Endothelial cell of umbilical vein (primary cell): ENCODE measurements around the gene MMD. TPM values are rescaled to one million over a fixed set of nuclear protein-coding genes. Genes with fewer than 3 reads are reported as not detected.

ENCODE experiments used
- BruUV-seq: library from RNA; stranded (reverse); fragments of 400-500 nt; replicated peaks from 2 replicates; lab custom pipeline; 2021; lab: Mats Ljungman, UMichigan
- CTCF ChIA-PET: fragments of 300-600, 350-600 bp; sonication (Branson Sonifier 250); formaldehyde crosslinking; loops from one replicate; lab custom pipeline; 2021; ENCODE audit warnings: antibody characterized with exemption, inconsistent platforms; lab: Charles Lee
- POLR2A ChIA-PET: fragments of 300-600, 350-600 bp; sonication (Branson Sonifier 250); formaldehyde crosslinking; loops from one replicate; lab custom pipeline; 2021; ENCODE audit warnings: antibody characterized with exemption, inconsistent platforms; lab: Charles Lee
- DNase-seq: peaks from one replicate; pipeline ENCODE4 v3.0.0-alpha.2; 2011; ENCODE audit warnings: low read depth, low spot score
- FAIRE-seq: peaks from 2 replicates; lab custom pipeline; 2011; peaks lifted over from hg19 to GRCh38; lab: Jason Lieb, UNC
- H2AFZ ChIP-seq: 2 replicates; pipeline ENCODE4 v1.6.0; 2012; ENCODE audit warnings: low read depth, low read length, control low read depth, inconsistent platforms
- H3K27ac ChIP-seq: 2 replicates; pipeline ENCODE4 v1.5.1; 2011; ENCODE audit warnings: low read depth, mild to moderate bottlenecking, control low read depth, low read length, moderate library complexity; ENCODE audit not compliant: insufficient read depth
- H3K27me3 ChIP-seq, 2 experiments: 2 replicates each; pipeline versions ENCODE4 v1.6.0 to v1.6.1; 2011; ENCODE audit warnings: low read length in 2 of 2, mixed read lengths in 1 of 2; ENCODE audit not compliant: control insufficient read depth in 2 of 2, insufficient read depth in 2 of 2
- H3K36me3 ChIP-seq, 2 experiments: 2 replicates in 1 of 2; 3 replicates in 1 of 2; pipeline ENCODE4 v1.5.1; 2011; ENCODE audit warnings: low read length in 2 of 2, mild to moderate bottlenecking in 1 of 2, moderate library complexity in 1 of 2; ENCODE audit not compliant: control insufficient read depth in 2 of 2, insufficient read depth in 2 of 2; ENCODE audit errors: extremely low read depth in 1 of 2
- H3K4me1 ChIP-seq: 3 replicates; pipeline ENCODE4 v1.5.1; 2011; ENCODE audit warnings: mild to moderate bottlenecking, low read length; ENCODE audit not compliant: control insufficient read depth, insufficient read depth; ENCODE audit errors: extremely low read depth
- H3K4me2 ChIP-seq: 2 replicates; pipeline ENCODE4 v1.6.1; 2011; ENCODE audit warnings: low read length, control low read depth, mixed read lengths; ENCODE audit not compliant: insufficient read depth
- H3K4me3 ChIP-seq, 3 experiments: fragments of 200-600 bp in 1 of 3; sonication (generic), shearing (Covaris generic) in 1 of 3; replicated peaks in 1 of 3; 2 replicates each; pipeline ENCODE4 v1.5.1; 2011 to 2016; ENCODE audit warnings: control low read depth in 3 of 3, low read length in 3 of 3, mild to moderate bottlenecking in 2 of 3, inconsistent platforms in 1 of 3, low read depth in 1 of 3, moderate library complexity in 1 of 3; ENCODE audit not compliant: insufficient read depth in 1 of 3
- H3K79me2 ChIP-seq: 2 replicates; pipeline ENCODE4 v1.6.0; 2012; ENCODE audit warnings: low read length, inconsistent platforms; ENCODE audit not compliant: control insufficient read depth, insufficient read depth
- H3K9ac ChIP-seq: replicated peaks from 2 replicates; pipeline ENCODE3; 2011; ENCODE audit warnings: low read length, control low read depth; ENCODE audit not compliant: insufficient read depth; ENCODE audit errors: extremely low read depth
- H3K9me1 ChIP-seq: replicated peaks from 3 replicates; pipeline ENCODE4 v1.6.0; 2011; ENCODE audit warnings: mild to moderate bottlenecking, low read length; ENCODE audit not compliant: control insufficient read depth, insufficient read depth; ENCODE audit errors: extremely low read depth
- H3K9me3 ChIP-seq: replicated peaks from 2 replicates; pipeline ENCODE4 v1.5.1; 2012; ENCODE audit warnings: low read length, inconsistent platforms; ENCODE audit not compliant: control insufficient read depth, insufficient read depth
- H4K20me1 ChIP-seq: replicated peaks from 2 replicates; pipeline ENCODE3; 2011; ENCODE audit warnings: mild to moderate bottlenecking, low read length; ENCODE audit not compliant: control insufficient read depth, insufficient read depth; ENCODE audit errors: extremely low read depth
- CTCF ChIP-seq, 2 donors: IDR thresholded peaks; 1 replicate in 1 of 2; 2 replicates in 1 of 2; pipeline ENCODE4 v1.5.1; 2011; ENCODE audit warnings: low read length in 2 of 2, mild to moderate bottlenecking in 2 of 2, moderate library complexity in 2 of 2, control low read depth in 1 of 2, inconsistent platforms in 1 of 2, low read depth in 1 of 2; ENCODE audit not compliant: insufficient read depth in 1 of 2; ENCODE audit errors: extremely low read depth in 1 of 2
- EZH2 ChIP-seq: IDR thresholded peaks from 2 replicates; pipeline ENCODE4 v1.6.1; 2012; ENCODE audit warnings: borderline replicate concordance, low read depth, mild to moderate bottlenecking, moderate library complexity, low read length, inconsistent platforms; ENCODE audit not compliant: severe bottlenecking
- FOS ChIP-seq: IDR thresholded peaks from 2 replicates; pipeline ENCODE4 v1.6.1; 2011; ENCODE audit warnings: mild to moderate bottlenecking, low read length, moderate library complexity, borderline replicate concordance; ENCODE audit not compliant: insufficient read depth
- GATA2 ChIP-seq: IDR thresholded peaks from 2 replicates; pipeline ENCODE4 v1.7.0; 2011; ENCODE audit warnings: low read depth, mild to moderate bottlenecking, moderate library complexity, mixed read lengths, low read length; ENCODE audit not compliant: insufficient read length, insufficient read depth
- JUN ChIP-seq: IDR thresholded peaks from 2 replicates; pipeline ENCODE4 v1.6.1; 2011; ENCODE audit warnings: borderline replicate concordance, low read depth; ENCODE audit not compliant: insufficient read length, insufficient read depth
- MYC ChIP-seq: IDR thresholded peaks from one replicate; pipeline ENCODE4 v1.6.1; 2011; ENCODE audit warnings: mild to moderate bottlenecking, low read depth, low read length
- POLR2A ChIP-seq: IDR thresholded peaks from 2 replicates; pipeline ENCODE4 v1.6.1; 2012; ENCODE audit warnings: low read depth, mild to moderate bottlenecking, control low read depth, low read length
- POLR2AphosphoS5 ChIP-seq: IDR thresholded peaks from 2 replicates; pipeline ENCODE4 v1.6.1; 2012; ENCODE audit warnings: low read depth, mild to moderate bottlenecking, control low read depth, low read length, moderate library complexity; ENCODE audit not compliant: insufficient read depth
- dilution Hi-C: fragments of 300-500 bp; cut with MboI; formaldehyde crosslinking; loops from one replicate; pipeline ENCODE4 v1.15.0; 2019; ENCODE audit warnings: low sequenced_read_pairs; ENCODE audit not compliant: extremely low pct_ligation_motif_present
- intact Hi-C: fragments of 100-400 bp; cut with micrococcal nuclease; formaldehyde crosslinking; loops from one replicate; pipeline ENCODE4 v1.10.0; 2022
- polyA plus RNA-seq, 4 experiments: library from polyadenylated mRNA; depleted of rRNA in 3 of 4; stranded (reverse) in 3 of 4; unstranded in 1 of 4; fragments of >200 nt; gene quantifications; 2 replicates each; pipeline versions ENCODE4 v1.2.1 to v1.2.3, GENCODE V29; 2011 to 2012; ENCODE audit warnings: missing spikeins in 1 of 4
- total RNA-seq: library from RNA; stranded (reverse); gene quantifications from 2 replicates; pipeline ENCODE4 v1.2.3, GENCODE V29; 2021
- TF ChIP-seq, protein P1 (sequence below): IDR thresholded peaks from 2 replicates; pipeline ENCODE4 v1.6.1; 2011; ENCODE audit not compliant: insufficient read depth, insufficient read length

Gene MMD
- total and polyA plus RNA-seq, 2 donors (not counting 3 experiments of a cell fraction or from before 2014, with no cell fraction given), result 5.6 to 9.3 TPM

- dilution Hi-C loops, result no loop called here
- Histone ChIP-seq H3K4me3 (no peak overlapping the region), H2AFZ (no peak overlapping the region), H3K9ac (no peak overlapping the region), H3K27me3 (peaks cover 8 to 28% of the 10 kb centered on the region in 2 experiments), H3K4me2 (no peak overlapping the region), H3K4me1 (no peaks in the 10 kb centered on the region), H3K9me3 (no peaks in the 10 kb centered on the region), H4K20me1 (no peaks in the 10 kb centered on the region), H3K36me3 (no peaks in the 10 kb centered on the region), H3K27ac (no peak overlapping the region), H3K79me2 (no peaks in the 10 kb centered on the region), H3K9me1 (no peaks in the 10 kb centered on the region)
- no peak for TF ChIP-seq CTCF (IDR thresholded peaks at IDR 0.05; ENCODE audit: extremely low read depth in 1 of 2, insufficient read depth in 1 of 2, low read depth in 1 of 2, low read length in 2 of 2)
- POLR2A ChIA-PET, result no interaction called here
- FAIRE-seq (no peak), DNase-seq (no peak)
- BruUV-seq, result no TSS peak
- CTCF ChIA-PET, result no interaction called here
- intact Hi-C loops, result loop anchor here (10.0 kb wide), 2 partner anchors 88 to 158 kb away; partner anchors contain the start of gene SMIM36
Observed at GRCh38 chr17:55426851-55427586, 5.4 kb upstream of the MMD start.

- no peak for TF ChIP-seq EZH2
- TF ChIP-seq JUN, result no peak
- no peak for TF ChIP-seq MYC
- TF ChIP-seq FOS, result no peak
- TF ChIP-seq CTCF (IDR thresholded peaks at IDR 0.05; ENCODE audit: extremely low read depth in 1 of 2, insufficient read depth in 1 of 2, low read depth in 1 of 2, low read length in 2 of 2), result no peak
- no peak for TF ChIP-seq POLR2AphosphoS5
- TF ChIP-seq GATA2, result no peak
- no peak for TF ChIP-seq POLR2A
- TF ChIP-seq, protein P1, sequence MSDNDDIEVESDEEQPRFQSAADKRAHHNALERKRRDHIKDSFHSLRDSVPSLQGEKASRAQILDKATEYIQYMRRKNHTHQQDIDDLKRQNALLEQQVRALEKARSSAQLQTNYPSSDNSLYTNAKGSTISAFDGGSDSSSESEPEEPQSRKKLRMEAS, result no peak
- ChIA-PET POLR2A (no interaction called here), CTCF (interaction anchor here (0.7 to 1.1 kb wide), 2 partner anchors 33 to 89 kb away, joined by 3 to 4 read pairs; no protein-coding TSS in a partner anchor)
- Histone ChIP-seq H3K9me3 (no peaks in the 10 kb centered on the region), H2AFZ (no peak overlapping the region), H3K9ac (no peak overlapping the region), H3K4me2 (no peak overlapping the region), H3K4me3 (no peak overlapping the region), H3K4me1 (peaks cover 13% of the 10 kb centered on the region), H4K20me1 (no peaks in the 10 kb centered on the region), H3K27ac (no peak overlapping the region), H3K27me3 (peaks cover 8 to 28% of the 10 kb centered on the region in 2 experiments), H3K9me1 (no peaks in the 10 kb centered on the region), H3K79me2 (no peaks in the 10 kb centered on the region), H3K36me3 (no peaks in the 10 kb centered on the region)
- dilution Hi-C loops (no loop called here), intact Hi-C loops (loop anchor here (5.0 to 10.0 kb wide), 3 partner anchors 90 to 327 kb away; partner anchors contain the start of genes PCTP and SMIM36)
- BruUV-seq, result no TSS peak
- DNase-seq (no peak), FAIRE-seq (no peak)
Observed at GRCh38 chr17:55424893-55425540, 3.4 kb upstream of the MMD start.
